Rectal smooth muscle tissue (tissue), 1 donor: ENCODE data around the gene SMAD1.
"Not testable (repeated sequence)": the region's sequence is repeated elsewhere in the genome, so short reads cannot be mapped to it uniquely, and the experiment has no call there.

Experiments used
- H3K27ac ChIP-seq: one replicate; pipeline ENCODE4 v1.7.0; 2013; ENCODE audit warnings: low read depth, low read length, inconsistent platforms
- H3K27me3 ChIP-seq: one replicate; pipeline ENCODE4 v1.7.0; 2013; ENCODE audit warnings: low read length; ENCODE audit not compliant: control insufficient read depth, insufficient read depth
- H3K36me3 ChIP-seq: one replicate; pipeline ENCODE4 v1.7.0; 2013; ENCODE audit warnings: low read length; ENCODE audit not compliant: control insufficient read depth, insufficient read depth
- H3K4me1 ChIP-seq: one replicate; pipeline ENCODE4 v1.7.0; 2013; ENCODE audit warnings: low read length; ENCODE audit not compliant: control insufficient read depth, insufficient read depth
- H3K4me3 ChIP-seq: one replicate; pipeline ENCODE4 v1.7.0; 2013; ENCODE audit warnings: low read length
- H3K9ac ChIP-seq: one replicate; pipeline ENCODE4 v1.7.0; 2013; ENCODE audit warnings: low read length

SMAD1 gene

GRCh38 chr4:145533415-145533814 is 51.8 kb downstream of the SMAD1 start:
- not testable (repeated sequence) for H3K36me3 ChIP-seq

GRCh38 chr4:145533961-145534360 is 52.3 kb downstream of the SMAD1 start:
- H3K27me3 ChIP-seq, result no peaks in the 10 kb centered on the region
- H3K36me3 ChIP-seq, result no peaks in the 10 kb centered on the region
- H3K4me1 ChIP-seq, result no peaks in the 10 kb centered on the region
- H3K27ac ChIP-seq, result no peak overlapping the region
- H3K9ac ChIP-seq, result no peak overlapping the region
- no peak overlapping the region for H3K4me3 ChIP-seq

More at GRCh38 chr4:145533415-145533814, 51.8 kb downstream of the SMAD1 start:
- not testable (repeated sequence) for H3K9ac ChIP-seq, H3K27ac ChIP-seq, H3K4me1 ChIP-seq, H3K4me3 ChIP-seq, H3K27me3 ChIP-seq

- Histone ChIP-seq H3K27me3 (no peaks in the 10 kb centered on the region), H3K27ac (no peak overlapping the region), H3K4me3 (no peak overlapping the region), H3K4me1 (peaks cover 6% of the 10 kb centered on the region), H3K9ac (no peak overlapping the region), H3K36me3 (no peaks in the 10 kb centered on the region)
Measured at GRCh38 chr4:145535202-145535601, 53.5 kb downstream of the SMAD1 start.

DNA sequence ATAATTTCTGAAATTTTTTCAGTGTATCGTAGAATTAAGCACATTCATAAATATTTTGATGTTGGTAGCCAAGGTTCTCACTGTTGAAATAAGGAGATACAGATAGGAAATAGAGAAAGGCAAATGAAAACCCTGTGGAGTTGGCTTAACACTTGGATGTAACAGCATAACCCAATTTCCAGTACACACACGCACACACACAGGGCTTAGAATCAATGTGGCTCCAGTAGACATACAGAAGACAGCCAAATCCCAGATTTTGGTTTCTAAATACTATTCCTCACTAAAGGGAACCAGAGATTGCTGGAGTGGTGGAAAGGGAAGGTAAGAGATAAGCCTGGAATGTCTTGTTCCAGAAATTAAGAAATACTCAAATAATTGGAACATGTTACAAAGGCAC is 54.4 kb downstream of the SMAD1 start:
- peaks cover 6% of the 10 kb centered on the region for H3K4me1 ChIP-seq
- H3K27me3 ChIP-seq, result no peaks in the 10 kb centered on the region
- no peak overlapping the region for H3K4me3 ChIP-seq
- no peaks in the 10 kb centered on the region for H3K36me3 ChIP-seq
- no peak overlapping the region for H3K27ac ChIP-seq
- H3K9ac ChIP-seq, result no peak overlapping the region

DNA sequence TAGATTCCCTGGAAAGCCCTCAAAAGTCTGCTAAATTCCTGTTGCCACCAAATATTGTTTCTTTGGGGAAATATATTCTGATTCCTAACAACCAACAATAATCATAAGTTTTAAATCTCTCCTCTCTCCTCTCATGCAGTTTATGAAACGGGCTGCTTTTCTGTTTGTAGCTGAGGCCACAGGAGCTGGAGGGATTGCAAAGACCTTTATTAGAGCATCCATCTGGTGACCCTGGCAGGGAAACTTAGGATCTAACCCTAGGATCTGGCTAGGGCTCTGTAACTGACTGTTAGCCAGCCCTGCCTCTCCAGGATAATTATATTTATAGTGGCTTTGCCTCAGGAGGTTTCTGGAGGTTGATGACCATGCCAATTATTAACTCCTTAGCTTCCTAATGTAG is 56.9 kb downstream of the SMAD1 start:
- no peak overlapping the region for H3K27ac ChIP-seq
- H3K4me3 ChIP-seq, result no peak overlapping the region
- no peaks in the 10 kb centered on the region for H3K27me3 ChIP-seq
- no peak overlapping the region for H3K9ac ChIP-seq
- H3K36me3 ChIP-seq, result no peaks in the 10 kb centered on the region
- peaks cover 6% of the 10 kb centered on the region for H3K4me1 ChIP-seq

- no peaks in the 10 kb centered on the region for H3K27me3 ChIP-seq
- no peak overlapping the region for H3K4me3 ChIP-seq
- H3K4me1 ChIP-seq, result peaks cover 6% of the 10 kb centered on the region
- H3K36me3 ChIP-seq, result no peaks in the 10 kb centered on the region
- no peak overlapping the region for H3K9ac ChIP-seq
- no peak overlapping the region for H3K27ac ChIP-seq
Measured at GRCh38 chr4:145539671-145540070, 58.0 kb downstream of the SMAD1 start.

- Histone ChIP-seq H3K9ac (no peak overlapping the region), H3K4me1 (peaks cover 6% of the 10 kb centered on the region), H3K27ac (no peak overlapping the region), H3K27me3 (no peaks in the 10 kb centered on the region), H3K36me3 (no peaks in the 10 kb centered on the region), H3K4me3 (no peak overlapping the region)
Measured at GRCh38 chr4:145540235-145540634, 58.6 kb downstream of the SMAD1 start.

GRCh38 chr4:145541346-145541745 is 59.7 kb downstream of the SMAD1 start:
- H3K36me3 ChIP-seq, result no peaks in the 10 kb centered on the region
- peaks cover 6% of the 10 kb centered on the region for H3K4me1 ChIP-seq
- no peak overlapping the region for H3K27ac ChIP-seq
- H3K27me3 ChIP-seq, result no peaks in the 10 kb centered on the region
- H3K9ac ChIP-seq, result no peak overlapping the region
- no peak overlapping the region for H3K4me3 ChIP-seq

DNA sequence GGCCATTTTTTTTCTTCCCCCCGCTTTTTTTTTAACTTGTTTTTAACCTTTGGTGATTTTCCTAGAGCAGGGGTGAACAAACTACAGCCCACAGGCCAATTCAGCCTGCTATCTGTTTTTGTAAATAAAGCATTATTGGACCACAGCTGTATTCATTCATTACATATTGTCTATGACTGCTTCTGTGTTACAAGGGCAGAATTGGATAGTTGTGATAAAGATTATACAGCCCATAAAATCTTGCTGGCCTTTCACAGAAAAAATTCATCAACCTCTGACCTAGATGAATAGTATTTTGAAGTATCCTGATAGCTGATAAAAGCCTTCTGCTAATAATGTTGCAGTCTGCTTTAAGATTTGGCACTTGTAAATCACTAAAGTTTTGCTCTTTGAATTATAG is 63.4 kb downstream of the SMAD1 start:
- Histone ChIP-seq H3K4me3 (no peak overlapping the region), H3K4me1 (no peaks in the 10 kb centered on the region), H3K27me3 (no peaks in the 10 kb centered on the region), H3K27ac (no peak overlapping the region), H3K36me3 (no peaks in the 10 kb centered on the region), H3K9ac (no peak overlapping the region)

DNA sequence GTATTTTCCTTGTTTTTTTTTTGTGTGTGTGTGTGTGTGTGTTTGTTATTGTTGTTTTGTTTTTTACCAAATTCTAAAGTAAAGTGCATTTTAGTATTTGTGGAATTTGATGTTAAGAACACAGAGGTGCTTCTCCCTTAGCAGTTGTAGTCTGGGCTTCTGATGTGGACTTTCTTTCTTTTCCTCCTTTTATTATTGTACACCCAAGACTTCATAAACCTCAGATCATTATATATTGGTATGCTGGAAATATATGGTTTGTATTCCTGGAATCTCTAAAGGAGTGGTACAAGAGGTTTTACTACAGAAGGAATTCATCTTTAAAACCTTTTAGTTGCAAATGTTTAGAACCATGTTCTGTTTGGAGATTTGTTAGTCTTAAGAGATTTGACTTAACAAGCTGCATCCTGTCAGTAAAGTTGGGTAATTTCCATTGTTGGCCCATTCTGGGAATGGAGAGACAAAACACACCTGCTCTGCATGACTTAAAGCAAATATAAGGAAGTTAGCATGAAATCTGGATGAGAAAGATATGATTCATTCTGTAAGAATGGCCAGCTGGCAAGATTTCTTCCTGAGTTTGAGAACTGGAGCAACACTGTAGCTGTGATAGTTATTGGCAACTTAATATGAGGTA is 64.0 kb downstream of the SMAD1 start:
- Histone ChIP-seq H3K4me1 (no peaks in the 10 kb centered on the region), H3K4me3 (no peak overlapping the region), H3K36me3 (no peaks in the 10 kb centered on the region), H3K9ac (no peak overlapping the region), H3K27ac (no peak overlapping the region), H3K27me3 (no peaks in the 10 kb centered on the region)

DNA sequence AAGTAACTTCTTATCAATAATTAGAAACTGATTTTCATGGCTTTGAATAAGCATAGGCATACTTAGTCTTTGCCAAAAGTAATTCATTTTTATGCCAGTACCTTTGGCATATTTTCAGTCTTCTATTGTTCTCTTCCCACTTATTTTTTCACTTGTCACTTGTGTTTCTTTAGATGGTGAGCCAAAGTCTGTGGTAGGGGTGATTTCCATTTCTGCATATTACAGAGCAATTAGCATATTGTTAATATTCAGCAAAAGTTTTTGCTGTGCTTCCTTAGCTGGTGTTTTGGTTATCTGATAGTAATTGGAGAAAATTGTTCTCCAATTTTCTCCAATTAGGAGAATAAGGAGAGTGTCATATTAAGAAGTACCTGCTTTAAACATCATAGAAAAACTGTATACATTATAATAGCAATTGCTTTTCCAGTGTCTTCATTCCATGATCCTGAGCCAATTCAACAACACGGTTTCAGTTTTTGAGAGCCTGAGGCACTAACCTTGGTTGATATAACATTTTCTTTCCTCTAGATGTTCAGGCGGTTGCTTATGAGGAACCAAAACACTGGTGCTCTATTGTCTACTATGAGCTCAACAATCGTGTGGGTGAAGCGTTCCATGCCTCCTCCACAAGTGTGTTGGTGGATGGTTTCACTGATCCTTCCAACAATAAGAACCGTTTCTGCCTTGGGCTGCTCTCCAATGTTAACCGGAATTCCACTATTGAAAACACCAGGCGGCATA is 64.7 kb downstream of the SMAD1 start:
- H3K9ac ChIP-seq, result no peak overlapping the region
- H3K27me3 ChIP-seq, result no peaks in the 10 kb centered on the region
- H3K4me1 ChIP-seq, result no peaks in the 10 kb centered on the region
- no peak overlapping the region for H3K27ac ChIP-seq
- no peak overlapping the region for H3K4me3 ChIP-seq
- no peaks in the 10 kb centered on the region for H3K36me3 ChIP-seq

DNA sequence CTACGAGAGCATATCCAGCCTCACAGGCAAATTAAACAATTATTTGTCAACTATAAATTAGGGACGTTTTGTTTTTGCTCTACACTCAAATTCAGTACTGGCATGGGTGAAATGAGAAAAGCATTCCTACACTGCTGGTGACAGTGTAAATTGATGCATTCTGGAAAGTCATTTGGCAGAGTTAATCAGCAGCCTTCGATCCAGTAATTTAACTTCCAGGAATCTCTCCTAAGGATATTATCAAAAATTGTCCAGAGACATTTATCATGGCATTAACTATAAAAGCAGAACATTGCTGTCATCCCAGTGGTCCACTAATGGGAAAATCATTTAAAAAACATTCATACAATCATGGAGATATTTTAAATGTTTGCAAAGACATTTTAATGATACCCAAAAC is 70.0 kb downstream of the SMAD1 start:
- H3K27ac ChIP-seq, result no peak overlapping the region
- no peaks in the 10 kb centered on the region for H3K4me1 ChIP-seq
- H3K36me3 ChIP-seq, result no peaks in the 10 kb centered on the region
- no peak overlapping the region for H3K9ac ChIP-seq
- no peak overlapping the region for H3K4me3 ChIP-seq
- H3K27me3 ChIP-seq, result no peaks in the 10 kb centered on the region
